ENCODE results near the gene TPRN. TPM values are rescaled to one million over a fixed set of nuclear protein-coding genes. Genes with fewer than 3 reads are reported as not detected.
"Not testable (repeated sequence)": the region's sequence is repeated elsewhere in the genome, so short reads cannot be mapped to it uniquely, and the experiment has no call there.

TPRN gene
- total RNA-seq, 1 donor from 2014 or later, result 19.7 TPM

DNA sequence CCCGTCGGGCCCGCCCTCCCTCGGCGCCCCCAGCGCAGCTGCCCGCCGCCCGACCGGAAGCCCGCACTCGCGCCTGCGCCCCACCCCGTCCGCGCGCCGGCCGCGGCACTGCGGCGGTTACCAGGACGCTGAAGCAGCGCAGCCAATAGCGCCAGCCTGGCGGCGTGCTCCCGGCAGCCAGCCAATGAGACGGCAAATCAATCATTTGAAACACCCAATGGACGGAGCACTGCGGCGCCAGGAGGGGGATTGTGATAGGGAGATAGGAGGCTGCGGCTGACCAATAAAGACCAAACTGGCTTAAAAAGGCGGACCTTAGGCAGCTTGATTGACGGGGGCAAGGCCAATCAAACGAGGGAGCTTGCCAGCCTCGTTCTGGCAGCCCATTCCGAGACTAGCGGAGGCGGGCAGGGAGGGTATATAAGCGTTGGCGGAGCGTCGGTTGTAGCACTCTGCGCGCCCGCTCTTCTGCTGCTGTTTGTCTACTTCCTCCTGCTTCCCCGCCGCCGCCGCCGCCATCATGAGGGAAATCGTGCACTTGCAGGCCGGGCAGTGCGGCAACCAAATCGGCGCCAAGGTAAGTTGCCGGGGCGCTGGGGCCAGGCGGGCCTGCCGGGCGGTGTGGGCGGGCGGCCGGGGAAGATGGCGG lies 40.4 kb upstream of the TPRN start, which contains the start of gene TUBB4B:
TSS of gene TUBB4B (plus strand) at position 447 of the 649 bp plus-strand sequence. CDS start at position 521, 74 bp downstream.
- DNase-seq (ENCODE audit: low spot score), result peak; percentile 99
- Mint-ChIP-seq H3K27me3 (ENCODE audit: low read depth) (no peaks in the 10 kb centered on the region), H3K9me3 (ENCODE audit: low read depth) (no peaks in the 10 kb centered on the region), H3K4me1 (ENCODE audit: low read depth) (peaks cover 30% of the 10 kb centered on the region), H3K27ac (ENCODE audit: unreplicated experiment) (peak within 1 kb of the TSS; percentile 89), H3K36me3 (ENCODE audit: low read depth) (peaks cover 10% of the 10 kb centered on the region), H3K4me3 (ENCODE audit: unreplicated experiment) (peak within 1 kb of the TSS; percentile 78)
- TF ChIP-seq, protein P1, sequence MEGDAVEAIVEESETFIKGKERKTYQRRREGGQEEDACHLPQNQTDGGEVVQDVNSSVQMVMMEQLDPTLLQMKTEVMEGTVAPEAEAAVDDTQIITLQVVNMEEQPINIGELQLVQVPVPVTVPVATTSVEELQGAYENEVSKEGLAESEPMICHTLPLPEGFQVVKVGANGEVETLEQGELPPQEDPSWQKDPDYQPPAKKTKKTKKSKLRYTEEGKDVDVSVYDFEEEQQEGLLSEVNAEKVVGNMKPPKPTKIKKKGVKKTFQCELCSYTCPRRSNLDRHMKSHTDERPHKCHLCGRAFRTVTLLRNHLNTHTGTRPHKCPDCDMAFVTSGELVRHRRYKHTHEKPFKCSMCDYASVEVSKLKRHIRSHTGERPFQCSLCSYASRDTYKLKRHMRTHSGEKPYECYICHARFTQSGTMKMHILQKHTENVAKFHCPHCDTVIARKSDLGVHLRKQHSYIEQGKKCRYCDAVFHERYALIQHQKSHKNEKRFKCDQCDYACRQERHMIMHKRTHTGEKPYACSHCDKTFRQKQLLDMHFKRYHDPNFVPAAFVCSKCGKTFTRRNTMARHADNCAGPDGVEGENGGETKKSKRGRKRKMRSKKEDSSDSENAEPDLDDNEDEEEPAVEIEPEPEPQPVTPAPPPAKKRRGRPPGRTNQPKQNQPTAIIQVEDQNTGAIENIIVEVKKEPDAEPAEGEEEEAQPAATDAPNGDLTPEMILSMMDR (IDR thresholded peaks at IDR 0.05), result no peak

DNA sequence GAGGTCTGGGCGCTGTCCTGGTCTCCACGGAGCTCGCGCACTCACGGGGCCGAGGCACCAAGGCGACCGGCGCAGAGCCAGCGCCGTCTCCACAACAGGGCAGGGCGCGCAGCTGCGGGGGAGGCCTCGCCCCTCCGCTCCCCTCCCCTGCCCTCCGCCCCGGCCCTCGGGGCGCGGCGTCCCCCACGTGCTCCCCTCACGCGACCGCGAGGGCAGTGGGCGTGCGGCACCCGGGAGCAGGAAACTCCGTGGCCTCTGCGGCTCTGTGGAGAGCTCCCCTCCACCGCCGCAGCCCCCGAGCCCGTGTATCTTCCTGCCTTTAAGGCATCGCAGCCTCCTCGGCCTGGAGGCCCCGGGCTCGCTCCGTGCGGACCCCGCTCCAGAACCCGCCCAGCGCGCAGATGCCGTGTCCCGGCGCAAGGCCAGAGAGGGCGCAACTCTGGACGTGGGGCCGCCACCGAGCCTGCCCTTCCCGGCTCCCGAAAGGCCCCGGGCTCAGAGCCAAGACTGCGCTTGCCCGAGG lies 39.8 kb upstream of the TPRN start:
- Mint-ChIP-seq H3K4me3 (ENCODE audit: unreplicated experiment) (peak overlapping the region; percentile 70), H3K36me3 (ENCODE audit: low read depth) (peaks cover 10% of the 10 kb centered on the region), H3K27ac (ENCODE audit: unreplicated experiment) (peak overlapping the region; percentile 85), H3K9me3 (ENCODE audit: low read depth) (no peaks in the 10 kb centered on the region), H3K27me3 (ENCODE audit: low read depth) (no peaks in the 10 kb centered on the region), H3K4me1 (ENCODE audit: low read depth) (peaks cover 30% of the 10 kb centered on the region)
- DNase-seq (ENCODE audit: low spot score), result no peak
- TF ChIP-seq, protein P1 (IDR thresholded peaks at IDR 0.05), result peak; percentile 33

DNA sequence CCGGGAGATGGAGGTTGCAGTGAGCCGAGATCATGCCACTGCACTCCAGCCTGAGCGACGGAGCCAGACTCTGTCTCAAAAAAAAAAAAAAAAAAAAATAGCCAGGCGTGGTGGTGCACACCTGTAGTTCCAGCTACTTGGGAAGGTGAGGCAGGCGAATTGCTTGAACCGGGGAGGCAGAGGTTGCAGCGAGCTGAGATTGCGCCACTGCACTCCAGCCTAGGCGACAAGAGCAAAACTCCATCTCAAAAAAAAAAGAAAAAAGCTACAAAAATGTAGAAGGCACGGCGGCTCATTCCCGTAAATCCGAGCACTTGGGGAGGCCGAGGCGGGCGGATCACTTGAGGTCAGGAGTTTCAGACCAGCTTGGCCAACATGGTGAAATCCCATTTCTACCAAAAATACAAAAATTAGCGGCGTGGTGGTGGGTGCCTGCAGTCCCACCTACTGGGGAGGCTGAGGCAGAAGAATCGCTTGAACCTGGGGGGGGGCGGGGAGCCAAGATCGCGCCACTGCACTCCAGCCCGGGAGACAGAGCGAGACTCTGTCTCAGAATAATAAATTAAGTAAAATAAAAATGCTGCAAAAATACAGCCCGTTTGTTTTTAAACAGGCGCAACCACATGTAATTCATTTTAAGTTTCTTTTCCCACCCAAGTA lies 39.1 kb upstream of the TPRN start:
- DNase-seq (ENCODE audit: low spot score); H3K27me3 Mint-ChIP-seq (ENCODE audit: low read depth); H3K9me3 Mint-ChIP-seq (ENCODE audit: low read depth): not testable (repeated sequence)
- Mint-ChIP-seq H3K27ac (ENCODE audit: unreplicated experiment) (peak overlapping the region; percentile 85), H3K36me3 (ENCODE audit: low read depth) (peaks cover 10% of the 10 kb centered on the region), H3K4me3 (ENCODE audit: unreplicated experiment) (peak overlapping the region; percentile 70), H3K4me1 (ENCODE audit: low read depth) (peaks cover 30% of the 10 kb centered on the region)

DNA sequence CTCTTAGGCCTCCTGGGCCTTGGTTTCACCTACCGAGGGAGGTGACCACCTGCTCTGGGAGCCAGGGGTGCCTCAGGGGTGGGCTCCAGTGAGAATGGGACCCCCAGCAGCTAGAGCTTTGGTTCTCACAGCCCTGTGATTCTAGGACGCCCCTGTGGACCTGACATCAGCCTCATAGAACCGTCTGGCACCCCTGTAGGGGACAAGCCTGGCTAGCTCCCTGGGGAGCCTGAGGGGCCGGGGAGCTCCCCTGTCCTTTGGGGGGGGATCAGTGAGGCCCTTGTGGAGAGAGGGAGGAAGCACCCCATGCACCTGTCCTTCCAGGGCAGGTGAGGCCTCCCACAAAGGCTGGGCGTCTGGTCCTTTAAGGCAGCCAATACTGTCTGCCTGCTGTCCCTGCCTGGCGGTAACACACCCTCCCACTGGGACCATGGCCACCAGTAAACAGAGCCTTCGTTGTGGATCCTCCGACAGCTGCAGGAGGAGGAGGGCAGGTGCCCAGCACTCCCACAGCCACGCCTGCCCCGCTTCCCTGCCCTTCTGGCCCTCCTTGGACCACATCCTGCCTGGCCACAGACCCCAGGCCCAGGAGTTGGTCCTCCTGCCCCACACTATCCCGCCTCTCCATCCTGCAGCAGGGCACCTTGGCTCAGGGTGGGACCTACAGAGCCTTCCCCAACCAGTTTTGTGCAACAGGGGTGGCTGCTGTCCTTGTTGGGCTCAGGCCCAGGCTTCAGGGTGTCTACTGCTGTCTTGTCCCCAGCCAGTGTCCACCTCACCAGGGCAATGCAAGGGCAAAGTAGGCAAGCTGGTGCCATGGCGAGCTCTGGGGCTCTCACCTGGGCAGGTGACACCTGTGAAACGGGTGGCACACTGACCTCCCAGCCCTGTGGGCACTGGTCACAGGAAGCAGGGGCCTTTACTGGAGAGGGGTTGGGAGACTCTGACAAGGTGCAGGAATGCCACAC lies 37.5 kb upstream of the TPRN start:
- Mint-ChIP-seq H3K27me3 (ENCODE audit: low read depth) (no peaks in the 10 kb centered on the region), H3K27ac (ENCODE audit: unreplicated experiment) (no peak overlapping the region), H3K36me3 (ENCODE audit: low read depth) (peaks cover 9% of the 10 kb centered on the region), H3K4me3 (ENCODE audit: unreplicated experiment) (no peak overlapping the region), H3K4me1 (ENCODE audit: low read depth) (peaks cover 21% of the 10 kb centered on the region), H3K9me3 (ENCODE audit: low read depth) (no peaks in the 10 kb centered on the region)
- TF ChIP-seq, protein P1 (IDR thresholded peaks at IDR 0.05), result no peak
- no peak for DNase-seq (ENCODE audit: low spot score)

DNA sequence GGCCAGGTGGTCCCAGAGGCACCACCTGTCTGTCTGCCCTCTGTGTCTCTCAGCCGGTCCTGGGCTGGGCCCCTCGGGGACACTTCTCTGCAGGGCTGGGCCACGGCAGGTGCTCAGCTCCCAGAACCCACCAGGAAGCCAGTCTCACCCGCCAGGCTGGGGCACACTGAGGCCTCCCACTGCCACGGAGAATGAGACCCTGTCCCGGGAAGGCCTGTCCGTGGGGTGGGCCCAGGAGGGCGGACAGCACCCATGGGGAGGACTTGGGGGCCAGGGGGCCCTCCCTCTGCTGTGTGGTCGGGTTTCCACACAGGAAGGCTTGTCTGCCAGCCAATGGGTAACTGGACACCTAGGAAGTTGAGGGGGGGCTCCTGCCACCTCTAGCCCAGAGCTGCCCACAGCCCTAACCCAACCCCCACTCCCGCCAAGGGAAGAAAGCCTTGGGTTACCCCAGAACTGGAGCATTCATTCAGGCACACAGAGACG lies 36.4 kb upstream of the TPRN start:
- no peak overlapping the region for H3K4me3 Mint-ChIP-seq (ENCODE audit: unreplicated experiment)
- no peaks in the 10 kb centered on the region for H3K36me3 Mint-ChIP-seq (ENCODE audit: low read depth)
- no peak overlapping the region for H3K27ac Mint-ChIP-seq (ENCODE audit: unreplicated experiment)
- H3K4me1 Mint-ChIP-seq (ENCODE audit: low read depth), result peaks cover 11% of the 10 kb centered on the region
- no peaks in the 10 kb centered on the region for H3K9me3 Mint-ChIP-seq (ENCODE audit: low read depth)
- no peaks in the 10 kb centered on the region for H3K27me3 Mint-ChIP-seq (ENCODE audit: low read depth)
- DNase-seq (ENCODE audit: low spot score), result no peak
- TF ChIP-seq, protein P1 (IDR thresholded peaks at IDR 0.05), result peak; percentile 43
